GM18951 (cell line): ENCODE measurements around the gene PBX1.

Experiments used
- POLR2A ChIP-seq: IDR thresholded peaks from 4 replicates; pipeline ENCODE4 v1.6.1; 2011; ENCODE audit warnings: mild to moderate bottlenecking; ENCODE audit not compliant: insufficient read length, insufficient read depth; ENCODE audit errors: extremely low read depth
- in situ Hi-C: fragments of 300-500 bp; cut with MboI; formaldehyde crosslinking; loops from one replicate; pipeline ENCODE4 v1.12.0; 2022; ENCODE audit warnings: low sequenced_read_pairs, mixed read lengths, inconsistent platforms; ENCODE audit not compliant: unreplicated experiment

The PBX1 gene

GRCh38 chr1:164745736-164746135 lies 186.8 kb downstream of the PBX1 start:
- in situ Hi-C loops = no loop called here
- no peak for TF ChIP-seq POLR2A

GRCh38 chr1:164746632-164747031 lies 187.6 kb downstream of the PBX1 start:
- in situ Hi-C loops = no loop called here
- no peak for TF ChIP-seq POLR2A

GRCh38 chr1:164748253-164748899 lies 189.4 kb downstream of the PBX1 start:
- TF ChIP-seq POLR2A = no peak
- in situ Hi-C loops = no loop called here

GRCh38 chr1:164753521-164754077 lies 194.6 kb downstream of the PBX1 start:
- no peak for TF ChIP-seq POLR2A
- in situ Hi-C loops = no loop called here

GRCh38 chr1:164754088-164754600 lies 195.2 kb downstream of the PBX1 start:
- no peak for TF ChIP-seq POLR2A
- in situ Hi-C loops = no loop called here

GRCh38 chr1:164755690-164756089 lies 196.7 kb downstream of the PBX1 start:
- no peak for TF ChIP-seq POLR2A

GRCh38 chr1:164756741-164757140 lies 197.8 kb downstream of the PBX1 start:
- in situ Hi-C loops = no loop called here
- TF ChIP-seq POLR2A = no peak

More at GRCh38 chr1:164755690-164756089, 196.7 kb downstream of the PBX1 start:
- in situ Hi-C loops = no loop called here

- TF ChIP-seq POLR2A = no peak
- in situ Hi-C loops = no loop called here
Observed at GRCh38 chr1:164757625-164758024, 198.6 kb downstream of the PBX1 start.

GRCh38 chr1:164759144-164759920 lies 200.3 kb downstream of the PBX1 start:
- TF ChIP-seq POLR2A = no peak
- in situ Hi-C loops = no loop called here

- no peak for TF ChIP-seq POLR2A
- in situ Hi-C loops = no loop called here
Observed at GRCh38 chr1:164759979-164760469, 201.0 kb downstream of the PBX1 start.

GRCh38 chr1:164760569-164760968 lies 201.6 kb downstream of the PBX1 start:
- in situ Hi-C loops = no loop called here
- TF ChIP-seq POLR2A = no peak

- TF ChIP-seq POLR2A = no peak
- in situ Hi-C loops = no loop called here
Observed at GRCh38 chr1:164761009-164761408, 202.0 kb downstream of the PBX1 start.

- in situ Hi-C loops = no loop called here
- no peak for TF ChIP-seq POLR2A
Observed at GRCh38 chr1:164763098-164763497, 204.1 kb downstream of the PBX1 start.
